ENCODE data around the gene PLEKHA5.
"Not testable (repeated sequence)": the region's sequence is repeated elsewhere in the genome, so short reads cannot be mapped to it uniquely, and the experiment has no call there.

The PLEKHA5 gene

GRCh38 chr12:19411234-19412204 is 282.0 kb downstream of the PLEKHA5 start:
- DNase-seq: no peak

- no peak for DNase-seq
Measured at GRCh38 chr12:19412844-19413243, 283.3 kb downstream of the PLEKHA5 start.

GRCh38 chr12:19413582-19413981 is 284.0 kb downstream of the PLEKHA5 start:
- DNase-seq: not testable (repeated sequence)

GRCh38 chr12:19415563-19415962 is 286.0 kb downstream of the PLEKHA5 start:
- DNase-seq: no peak

- DNase-seq: no peak
Measured at GRCh38 chr12:19419086-19419485, 289.6 kb downstream of the PLEKHA5 start.

GRCh38 chr12:19421503-19422282 is 292.2 kb downstream of the PLEKHA5 start:
- no peak for DNase-seq

GRCh38 chr12:19423166-19423930 is 293.8 kb downstream of the PLEKHA5 start:
- DNase-seq: no peak

Measured in DMS79 treated with DMSO at 0.1 percent for 48 hours (cell line).